Astrocyte (in vitro differentiated cells and primary cell): ENCODE data around the gene ARRDC4.

Experiments
- CTCF ChIP-seq: IDR thresholded peaks from 2 replicates; pipeline ENCODE4 v1.5.1; 2011; ENCODE audit warnings: low read depth, mild to moderate bottlenecking, inconsistent platforms, low read length, moderate library complexity; ENCODE audit not compliant: insufficient read depth
- EZH2 ChIP-seq: IDR thresholded peaks from 2 replicates; pipeline ENCODE4 v1.6.1; 2012; ENCODE audit warnings: mild to moderate bottlenecking, low read length, inconsistent platforms; ENCODE audit not compliant: insufficient read depth

GRCh38 chr15:97933589-97933988 lies 26.9 kb upstream of the ARRDC4 start:
- no peak for TF ChIP-seq CTCF
- TF ChIP-seq EZH2, result no peak
